ENCODE measurements around the gene ADI1. TPM values are rescaled to one million over a fixed set of nuclear protein-coding genes. Genes with fewer than 3 reads are reported as not detected.

ADI1 gene
- total and polyA plus RNA-seq, 10 donors: 31.8 to 106 (median 55.4) TPM

DNA sequence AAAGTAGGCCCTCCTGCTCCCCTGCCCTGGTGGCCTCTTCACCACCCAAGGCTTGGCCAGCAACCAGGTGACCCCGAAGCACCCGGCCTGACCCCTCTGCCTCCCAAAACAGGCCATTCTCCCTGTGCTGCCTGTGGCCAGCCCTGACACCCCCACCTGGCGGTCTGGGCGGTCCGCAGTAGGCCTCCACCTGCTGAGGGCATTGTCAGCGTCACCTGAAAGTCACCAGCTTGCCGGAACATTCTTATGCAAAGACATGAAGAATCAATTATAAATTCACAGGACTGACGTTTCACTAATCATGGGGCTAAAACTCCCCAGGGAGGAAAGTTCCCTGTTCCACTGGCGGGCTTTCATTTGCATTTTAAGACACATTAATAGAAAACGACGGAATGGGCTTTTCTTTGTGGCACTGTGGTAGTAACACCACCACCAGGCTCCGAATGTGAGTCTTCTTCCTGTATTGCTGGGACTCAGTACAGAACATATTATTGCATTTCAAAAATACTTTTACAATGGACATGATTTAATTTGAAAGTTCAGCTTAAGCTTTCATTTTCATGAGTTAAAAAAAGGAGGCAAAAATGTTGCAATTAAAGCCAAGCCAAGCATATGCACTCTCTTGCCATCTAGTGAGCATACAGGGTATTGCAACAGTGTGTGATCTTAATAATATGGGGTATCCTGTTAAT lies 57.4 kb downstream of the ADI1 start:
- peaks cover 3 to 22% (median 13%) of the 10 kb centered on the region in 6 donors for H3K4me1 ChIP-seq
- peak; percentile 72 for DNase-seq
- no peaks in the 10 kb centered on the region for H3K27me3 ChIP-seq (replicated peaks in 1 of 7)
- TF ChIP-seq POLR2AphosphoS5 (IDR thresholded peaks at IDR 0.05): peak; percentile 36 to 49 (median 39)
- TF ChIP-seq POLR2A (IDR thresholded peaks at IDR 0.05): no peak
- peak; percentile 55 to 92 (median 82) for TF ChIP-seq CTCF (IDR thresholded peaks at IDR 0.05 in 8 of 11, conservative IDR thresholded peaks at IDR 0.05 in 3 of 11)
- H3K36me3 ChIP-seq: peaks cover 0 to 92% (median 46%) of the 10 kb centered on the region in 6 donors
- WGBS, 5 donors: 54 to 75% (median 66%) methylated on average over 12 of the region's 12 CpGs
- intact Hi-C loops (cut with DNase I; ENCODE audit: low total_unique reads): no loop called here
- no peaks in the 10 kb centered on the region for H3K9me3 ChIP-seq
- peak overlapping the region in 7 of 8 donors; percentile 46 to 84 (median 70) for H3K27ac ChIP-seq
- peak overlapping the region in 1 of 8 donors; percentile 41 for H3K4me3 ChIP-seq

DNA sequence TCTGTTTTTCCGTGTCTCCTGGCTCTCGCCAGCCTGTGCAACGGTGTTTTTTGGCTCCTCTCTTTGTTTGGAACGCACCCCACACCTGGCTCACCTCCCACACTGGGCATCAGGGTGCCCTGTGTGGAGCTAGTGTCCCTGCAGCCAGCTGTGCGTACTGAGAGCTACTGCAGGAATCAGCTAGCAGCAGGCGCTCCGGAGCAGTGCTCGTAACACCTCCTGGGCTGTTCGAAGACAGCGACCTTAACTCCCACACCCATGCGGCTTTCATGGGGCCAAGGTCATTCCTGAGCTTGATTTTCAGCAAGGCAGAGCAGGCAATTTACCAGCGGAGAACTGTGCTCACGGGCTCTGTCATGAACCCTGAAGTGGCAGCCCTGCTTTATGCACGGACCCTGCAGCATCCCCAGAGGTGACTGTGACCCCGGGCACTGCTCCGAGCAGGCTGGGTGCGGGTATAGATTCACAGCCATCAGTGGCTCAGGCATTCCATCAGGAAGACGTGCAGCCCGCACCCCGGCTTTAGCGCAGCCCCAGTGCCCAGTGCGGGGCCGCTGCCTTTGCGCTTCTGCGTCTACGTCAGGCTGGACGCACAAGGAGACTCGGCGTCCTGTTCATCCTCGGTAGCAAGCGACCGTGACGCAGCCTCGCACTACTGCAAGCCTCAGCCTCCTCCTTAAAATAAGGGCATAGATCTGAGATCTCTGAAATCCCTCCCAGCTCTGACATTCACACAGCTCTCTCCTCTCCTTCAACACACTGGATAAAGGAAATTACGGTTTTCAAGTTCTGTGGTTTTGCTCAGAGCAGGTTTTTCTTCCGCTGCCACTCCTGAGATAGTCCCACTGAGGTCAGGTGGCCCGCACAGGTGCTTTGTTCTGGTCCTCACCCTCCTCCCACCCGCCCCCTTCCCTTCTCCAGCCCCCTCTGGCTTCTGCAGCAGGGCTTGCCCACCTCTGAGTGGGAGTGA lies 58.2 kb downstream of the ADI1 start:
- H3K4me3 ChIP-seq: no peak overlapping the region
- no peaks in the 10 kb centered on the region for H3K9me3 ChIP-seq
- H3K27me3 ChIP-seq (replicated peaks in 1 of 7): no peaks in the 10 kb centered on the region
- peaks cover 0 to 92% (median 46%) of the 10 kb centered on the region in 6 donors for H3K36me3 ChIP-seq
- WGBS, 5 donors: 88 to 92% (median 90%) methylated on average over 36 to 38 of the region's 38 CpGs
- peak overlapping the region in 6 of 8 donors; percentile 46 to 84 (median 71) for H3K27ac ChIP-seq
- intact Hi-C loops (cut with DNase I; ENCODE audit: low total_unique reads): no loop called here
- peaks cover 3 to 22% (median 13%) of the 10 kb centered on the region in 6 donors for H3K4me1 ChIP-seq
- peak; percentile 76 for DNase-seq
- TF ChIP-seq POLR2A (IDR thresholded peaks at IDR 0.05) (no peak), POLR2AphosphoS5 (IDR thresholded peaks at IDR 0.05) (no peak), CTCF (IDR thresholded peaks at IDR 0.05 in 8 of 11, conservative IDR thresholded peaks at IDR 0.05 in 3 of 11) (no peak)

DNA sequence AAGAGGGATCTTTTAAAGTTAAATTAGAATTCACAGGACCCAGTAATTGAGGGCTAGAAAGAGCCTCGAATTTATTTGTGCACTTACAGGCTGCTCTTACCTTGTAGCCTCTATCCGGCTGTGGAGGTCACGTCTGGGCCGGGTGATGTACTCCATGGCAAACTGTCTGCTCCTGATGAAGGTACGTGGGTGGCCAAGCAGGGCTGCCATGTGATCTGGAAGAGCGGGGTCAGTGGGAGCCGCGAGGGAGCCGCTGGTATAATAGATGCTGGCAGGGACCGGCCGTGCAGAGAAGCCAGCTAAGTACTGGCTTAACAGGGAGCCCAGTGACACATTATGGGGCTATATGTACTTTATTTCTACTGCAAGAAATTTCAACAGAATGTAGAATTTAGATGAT lies 59.2 kb downstream of the ADI1 start:
- no peaks in the 10 kb centered on the region for H3K27me3 ChIP-seq (replicated peaks in 1 of 7)
- TF ChIP-seq POLR2AphosphoS5 (IDR thresholded peaks at IDR 0.05): no peak
- no peak for TF ChIP-seq POLR2A (IDR thresholded peaks at IDR 0.05)
- no peak for TF ChIP-seq CTCF (IDR thresholded peaks at IDR 0.05 in 8 of 11, conservative IDR thresholded peaks at IDR 0.05 in 3 of 11)
- no peak overlapping the region for H3K4me3 ChIP-seq
- intact Hi-C loops (cut with DNase I; ENCODE audit: low total_unique reads): no loop called here
- no peak overlapping the region for H3K27ac ChIP-seq
- WGBS, 5 donors: 92 to 96% (median 94%) methylated on average over 11 of the region's 11 CpGs
- no peaks in the 10 kb centered on the region for H3K9me3 ChIP-seq
- peaks cover 3 to 22% (median 13%) of the 10 kb centered on the region in 6 donors for H3K4me1 ChIP-seq
- H3K36me3 ChIP-seq: peaks cover 0 to 92% (median 42%) of the 10 kb centered on the region in 6 donors
- no peak for DNase-seq

All from spleen (tissue), 11 donors.